Upper lobe of right lung (tissue), 1 donor: ENCODE measurements around the gene XRN2. TPM values are rescaled to one million over a fixed set of nuclear protein-coding genes. Genes with fewer than 3 reads are reported as not detected.

ENCODE experiments used
- ATAC-seq: fragments of 200-7000 bp; cut with Tn5 transposase; one replicate; pipeline ENCODE4 v1.9.1; 2020; ENCODE audit warnings: mild to moderate bottlenecking, moderate library complexity
- DNase-seq: peaks from one replicate; pipeline ENCODE4 v3.0.0-alpha.2; 2020
- H3K27ac ChIP-seq: fragments of 200-600 bp; one replicate; pipeline ENCODE4 v1.8.0; 2022
- H3K27me3 ChIP-seq: fragments of 200-600 bp; one replicate; pipeline ENCODE4 v1.8.0; 2022; ENCODE audit warnings: mild to moderate bottlenecking
- H3K36me3 ChIP-seq: fragments of 200-600 bp; one replicate; pipeline ENCODE4 v1.8.0; 2022
- H3K4me1 ChIP-seq: fragments of 200-600 bp; one replicate; pipeline ENCODE4 v1.8.0; 2022
- H3K4me3 ChIP-seq: fragments of 200-600 bp; one replicate; pipeline ENCODE4 v1.8.0; 2022; ENCODE audit warnings: mild to moderate bottlenecking
- H3K9me3 ChIP-seq: fragments of 200-600 bp; one replicate; pipeline ENCODE4 v1.8.0; 2022
- CTCF ChIP-seq: fragments of 200-600 bp; IDR thresholded peaks from one replicate; pipeline ENCODE4 v1.8.0; 2022; ENCODE audit warnings: antibody characterized with exemption
- intact Hi-C: fragments of 100-400 bp; cut with DNase I; formaldehyde crosslinking; loops from one replicate; pipeline ENCODE4 v1.11.0; 2022
- total RNA-seq: library from RNA; stranded (reverse); fragmentation: NEBNext Ultra II Directional; extraction: Animal tissue kit (Norgen Biotek cat#: 25700); gene quantifications from one replicate; pipeline ENCODE4 v1.2.1, GENCODE V29; 2021
- donor health status: DM: no; HTN: yes; CAD: no; lungs with severe emphysema.

Gene XRN2
- total RNA-seq, 1 donor from 2014 or later = 54.9 TPM

- Histone ChIP-seq H3K9me3 (no peaks in the 10 kb centered on the region), H3K27ac (no peak overlapping the region), H3K4me3 (no peak overlapping the region), H3K4me1 (no peaks in the 10 kb centered on the region), H3K36me3 (peaks cover 88% of the 10 kb centered on the region), H3K27me3 (no peaks in the 10 kb centered on the region)
- ATAC-seq = no peak
- intact Hi-C loops = no loop called here
- TF ChIP-seq CTCF = no peak
- no peak for DNase-seq
Observed at GRCh38 chr20:21340991-21341697, 38.0 kb downstream of the XRN2 start.

GRCh38 chr20:21342656-21343345 lies 39.7 kb downstream of the XRN2 start:
- H3K9me3 ChIP-seq = no peaks in the 10 kb centered on the region
- no peak for DNase-seq
- H3K36me3 ChIP-seq = peaks cover 88% of the 10 kb centered on the region
- ATAC-seq = no peak
- no peaks in the 10 kb centered on the region for H3K27me3 ChIP-seq
- no peak overlapping the region for H3K4me3 ChIP-seq
- no peak overlapping the region for H3K27ac ChIP-seq
- TF ChIP-seq CTCF = no peak
- intact Hi-C loops = no loop called here
- no peaks in the 10 kb centered on the region for H3K4me1 ChIP-seq

GRCh38 chr20:21344206-21344900 lies 41.2 kb downstream of the XRN2 start:
- TF ChIP-seq CTCF = no peak
- DNase-seq (no peak), ATAC-seq (no peak)
- no peak overlapping the region for H3K27ac ChIP-seq
- H3K36me3 ChIP-seq = peaks cover 88% of the 10 kb centered on the region
- intact Hi-C loops = no loop called here
- no peaks in the 10 kb centered on the region for H3K4me1 ChIP-seq
- no peaks in the 10 kb centered on the region for H3K27me3 ChIP-seq
- no peaks in the 10 kb centered on the region for H3K9me3 ChIP-seq
- H3K4me3 ChIP-seq = no peak overlapping the region

- Histone ChIP-seq H3K27ac (no peak overlapping the region), H3K9me3 (no peaks in the 10 kb centered on the region), H3K4me1 (no peaks in the 10 kb centered on the region), H3K36me3 (peaks cover 88% of the 10 kb centered on the region), H3K27me3 (no peaks in the 10 kb centered on the region), H3K4me3 (no peak overlapping the region)
- DNase-seq (no peak), ATAC-seq (no peak)
- TF ChIP-seq CTCF = no peak
- intact Hi-C loops = no loop called here
Observed at GRCh38 chr20:21344961-21345360, 41.8 kb downstream of the XRN2 start.

- Histone ChIP-seq H3K4me3 (no peak overlapping the region), H3K36me3 (peaks cover 78% of the 10 kb centered on the region), H3K27ac (no peak overlapping the region), H3K4me1 (no peaks in the 10 kb centered on the region), H3K9me3 (no peaks in the 10 kb centered on the region), H3K27me3 (no peaks in the 10 kb centered on the region)
- ATAC-seq (no peak), DNase-seq (no peak)
- TF ChIP-seq CTCF = no peak
- intact Hi-C loops = no loop called here
Observed at GRCh38 chr20:21352703-21353102, 49.6 kb downstream of the XRN2 start.
